Neural progenitor cell (in vitro differentiated cells): ENCODE measurements around the gene ZBTB7B. TPM values are rescaled to one million over a fixed set of nuclear protein-coding genes. Genes with fewer than 3 reads are reported as not detected.
"Not testable (repeated sequence)": the region's sequence is repeated elsewhere in the genome, so short reads cannot be mapped to it uniquely, and the experiment has no call there.

ENCODE experiments used
- DNase-seq: peaks from one replicate; pipeline ENCODE4 v3.0.0-alpha.2; 2016; ENCODE audit warnings: low spot score
- H2AFZ ChIP-seq: fragments of 200-600 bp; sonication (generic); replicated peaks from 2 replicates; pipeline ENCODE4 v1.6.1; 2016; ENCODE audit warnings: antibody characterized with exemption
- H3F3A ChIP-seq: fragments of 200-600 bp; sonication (generic); 2 replicates; pipeline ENCODE4 v1.6.1; 2016; ENCODE audit warnings: antibody characterized with exemption, low read depth
- H3K27ac ChIP-seq: fragments of 200-600 bp; sonication (generic); 2 replicates; pipeline ENCODE4 v1.5.1; 2016; ENCODE audit warnings: mild to moderate bottlenecking
- H3K27me3 ChIP-seq: fragments of 200-600 bp; sonication (generic); 2 replicates; pipeline ENCODE4 v1.6.1; 2016; ENCODE audit warnings: mild to moderate bottlenecking, moderate library complexity
- H3K36me3 ChIP-seq: fragments of 200-600 bp; sonication (generic); 2 replicates; pipeline ENCODE4 v1.5.1; 2016
- H3K4me1 ChIP-seq: fragments of 200-600 bp; sonication (generic); 2 replicates; pipeline ENCODE4 v1.6.1; 2016; ENCODE audit warnings: mixed run types
- H3K4me2 ChIP-seq: fragments of 200-600 bp; sonication (generic); 2 replicates; pipeline ENCODE4 v1.6.1; 2016
- H3K4me3 ChIP-seq: fragments of 200-600 bp; sonication (generic); 2 replicates; pipeline ENCODE4 v1.5.1; 2016
- H3K79me2 ChIP-seq: fragments of 200-600 bp; sonication (generic); 2 replicates; pipeline ENCODE4 v1.6.1; 2016; ENCODE audit warnings: low read depth
- H3K9ac ChIP-seq: fragments of 200-600 bp; sonication (generic); 2 replicates; pipeline ENCODE4 v1.6.1; 2016
- H3K9me3 ChIP-seq: fragments of 200-600 bp; sonication (generic); 2 replicates; pipeline ENCODE4 v1.5.1; 2016; ENCODE audit warnings: low read depth
- H4K20me1 ChIP-seq: fragments of 200-600 bp; sonication (generic); 2 replicates; pipeline ENCODE4 v1.6.1; 2016; ENCODE audit warnings: low read depth
- H3K27ac Mint-ChIP-seq: 3 replicates; pipeline ENCODE4 v1.8.0; 2021; ENCODE audit warnings: mixed read lengths
- H3K27me3 Mint-ChIP-seq: 2 replicates; pipeline ENCODE4 v1.8.0; 2022; ENCODE audit warnings: low read depth, mild to moderate bottlenecking, inconsistent platforms, moderate library complexity, mixed read lengths; ENCODE audit not compliant: insufficient read depth
- H3K36me3 Mint-ChIP-seq: 3 replicates; pipeline ENCODE4 v1.8.0; 2021; ENCODE audit warnings: mixed read lengths
- H3K4me1 Mint-ChIP-seq: 3 replicates; pipeline ENCODE4 v1.8.0; 2021; ENCODE audit warnings: mixed read lengths
- H3K4me3 Mint-ChIP-seq: 3 replicates; pipeline ENCODE4 v1.8.0; 2021; ENCODE audit warnings: mild to moderate bottlenecking, moderate library complexity, mixed read lengths
- H3K9me3 Mint-ChIP-seq: 3 replicates; pipeline ENCODE4 v1.8.0; 2020; ENCODE audit warnings: mixed read lengths
- EZH2 ChIP-seq: fragments of 200-600 bp; sonication (generic); IDR thresholded peaks from 2 replicates; pipeline ENCODE4 v1.6.1; 2017; ENCODE audit warnings: antibody characterized with exemption, mild to moderate bottlenecking, moderate library complexity
- EZH2phosphoT487 ChIP-seq: fragments of 200-600 bp; sonication (generic); IDR thresholded peaks from 2 replicates; pipeline ENCODE4 v1.6.1; 2017; ENCODE audit warnings: antibody characterized with exemption
- total RNA-seq: library from RNA; depleted of rRNA; stranded (reverse); fragments of >200 nt; gene quantifications from 2 replicates; pipeline ENCODE4 v1.2.3, GENCODE V29; 2015; ENCODE audit warnings: low replicate concordance
- TF ChIP-seq, protein P1 (sequence below): fragments of 200-600 bp; sonication (generic); IDR thresholded peaks from 2 replicates; pipeline ENCODE4 v1.5.1; 2017; ENCODE audit warnings: antibody characterized with exemption, mild to moderate bottlenecking

Gene ZBTB7B
- total RNA-seq, 1 donor from 2014 or later = 4.7 TPM

DNA sequence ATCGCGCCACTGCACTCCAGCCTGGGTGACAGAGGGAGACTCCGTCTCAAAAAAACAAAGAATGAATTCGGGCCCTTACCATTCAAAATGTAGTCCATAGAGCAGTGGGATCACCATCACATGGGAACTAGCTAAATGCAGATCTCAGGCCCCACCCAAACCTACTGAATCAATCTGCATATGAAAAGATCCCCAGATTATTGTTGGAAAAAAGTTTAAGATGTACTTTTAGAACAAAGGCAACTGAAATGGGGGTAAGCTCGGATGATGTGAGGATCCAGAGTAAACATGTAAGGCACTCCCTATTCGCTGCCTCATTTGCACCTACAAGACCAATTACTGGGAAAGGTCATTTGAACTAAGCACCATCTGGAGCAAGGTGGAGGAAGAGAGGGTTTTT is 20.3 kb upstream of the ZBTB7B start:
- peaks cover 92% of the 10 kb centered on the region for H3K79me2 ChIP-seq

DNA sequence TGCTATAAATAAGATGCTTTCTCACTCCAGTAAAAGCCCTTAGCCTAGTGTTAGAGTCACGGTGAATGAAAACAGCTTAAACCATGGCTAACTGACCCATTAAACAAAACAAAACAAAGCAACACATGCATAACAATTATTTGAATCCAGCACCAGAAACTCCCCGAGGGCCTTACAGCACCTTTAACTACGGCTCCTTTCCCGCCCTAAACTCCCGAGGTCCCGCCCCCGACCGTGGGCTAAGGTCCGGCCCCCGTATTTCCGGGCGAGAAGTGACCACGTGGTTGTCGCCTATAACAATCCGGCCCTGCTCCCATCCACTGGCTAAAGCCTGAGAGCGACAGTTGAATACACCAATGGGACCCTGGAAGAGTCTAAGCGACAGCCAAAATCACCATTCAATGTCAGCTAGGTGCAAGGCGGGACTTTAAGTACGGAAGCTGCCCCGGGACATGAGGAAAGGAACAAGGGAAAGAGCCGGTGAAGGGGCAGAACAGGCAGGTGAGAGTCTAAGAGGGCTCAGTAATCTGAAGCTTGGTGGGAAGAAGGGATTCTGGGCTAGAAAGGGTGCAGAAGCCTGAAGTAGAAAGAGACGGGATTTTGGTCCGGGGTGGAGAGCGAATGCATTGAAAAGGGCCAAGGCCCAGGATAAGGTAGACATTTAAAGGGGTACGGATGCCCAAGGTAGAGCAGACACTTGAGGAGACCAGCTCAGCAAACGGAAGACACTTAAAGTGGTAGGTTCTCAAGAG is 19.5 kb upstream of the ZBTB7B start, which contains the start of gene FLAD1:
TSS of gene FLAD1 (plus strand) at position 448 of the 752 bp plus-strand sequence. CDS start 351 bp downstream, outside the sequence.
- no peak within 1 kb of the TSS for H2AFZ ChIP-seq

More for the DNA sequence above, 20.3 kb upstream of the ZBTB7B start:
- Histone ChIP-seq H3K27me3 (no peaks in the 10 kb centered on the region), H4K20me1 (peaks cover 10% of the 10 kb centered on the region), H3K4me2 (peak overlapping the region; percentile 80), H3K9ac (peak overlapping the region; percentile 7), H3K27ac (no peak overlapping the region), H3F3A (peaks cover 39% of the 10 kb centered on the region), H3K9me3 (no peaks in the 10 kb centered on the region), H3K4me1 (peaks cover 15% of the 10 kb centered on the region), H3K36me3 (peaks cover 14% of the 10 kb centered on the region), H2AFZ (no peak overlapping the region), H3K4me3 (peak overlapping the region; percentile 87)
- Mint-ChIP-seq H3K27ac (no peak overlapping the region), H3K4me1 (peaks cover 10% of the 10 kb centered on the region), H3K9me3 (no peaks in the 10 kb centered on the region), H3K36me3 (peaks cover 14% of the 10 kb centered on the region), H3K4me3 (no peak overlapping the region), H3K27me3 (peaks cover 4% of the 10 kb centered on the region)
- DNase-seq = no peak
- TF ChIP-seq EZH2 (no peak), EZH2phosphoT487 (no peak)
- TF ChIP-seq, protein P1, sequence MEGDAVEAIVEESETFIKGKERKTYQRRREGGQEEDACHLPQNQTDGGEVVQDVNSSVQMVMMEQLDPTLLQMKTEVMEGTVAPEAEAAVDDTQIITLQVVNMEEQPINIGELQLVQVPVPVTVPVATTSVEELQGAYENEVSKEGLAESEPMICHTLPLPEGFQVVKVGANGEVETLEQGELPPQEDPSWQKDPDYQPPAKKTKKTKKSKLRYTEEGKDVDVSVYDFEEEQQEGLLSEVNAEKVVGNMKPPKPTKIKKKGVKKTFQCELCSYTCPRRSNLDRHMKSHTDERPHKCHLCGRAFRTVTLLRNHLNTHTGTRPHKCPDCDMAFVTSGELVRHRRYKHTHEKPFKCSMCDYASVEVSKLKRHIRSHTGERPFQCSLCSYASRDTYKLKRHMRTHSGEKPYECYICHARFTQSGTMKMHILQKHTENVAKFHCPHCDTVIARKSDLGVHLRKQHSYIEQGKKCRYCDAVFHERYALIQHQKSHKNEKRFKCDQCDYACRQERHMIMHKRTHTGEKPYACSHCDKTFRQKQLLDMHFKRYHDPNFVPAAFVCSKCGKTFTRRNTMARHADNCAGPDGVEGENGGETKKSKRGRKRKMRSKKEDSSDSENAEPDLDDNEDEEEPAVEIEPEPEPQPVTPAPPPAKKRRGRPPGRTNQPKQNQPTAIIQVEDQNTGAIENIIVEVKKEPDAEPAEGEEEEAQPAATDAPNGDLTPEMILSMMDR = no peak

DNA sequence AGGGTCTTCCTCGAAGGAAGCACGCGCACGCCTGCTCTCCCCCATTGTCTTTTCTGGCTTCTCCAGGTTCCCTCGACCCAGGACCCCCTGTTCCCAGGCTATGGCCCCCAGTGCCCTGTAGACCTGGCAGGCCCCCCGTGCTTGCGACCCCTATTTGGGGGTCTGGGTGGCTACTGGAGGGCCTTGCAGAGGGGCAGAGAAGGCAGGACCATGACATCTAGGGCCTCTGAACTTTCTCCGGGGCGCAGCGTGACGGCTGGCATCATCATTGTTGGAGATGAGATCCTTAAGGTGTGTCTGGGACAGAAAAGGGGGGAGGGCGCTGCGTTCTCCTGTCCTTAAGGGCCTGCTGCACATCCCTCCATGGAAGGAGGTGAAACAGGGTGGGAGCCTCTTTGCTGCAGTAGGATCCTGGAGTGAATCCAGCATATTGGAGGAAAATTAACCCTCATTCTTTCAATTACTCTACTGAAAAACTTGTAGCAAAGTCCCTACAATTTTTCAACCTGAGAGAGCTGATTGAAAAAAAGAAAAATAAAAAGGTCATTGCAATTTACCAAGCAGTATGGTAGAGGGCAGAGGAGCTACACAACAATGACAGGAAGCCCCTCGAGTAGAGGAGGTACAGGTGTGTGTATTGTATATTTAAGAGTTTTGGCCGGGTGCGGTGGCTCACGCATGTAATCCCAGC is 18.7 kb upstream of the ZBTB7B start:
- Histone ChIP-seq H3F3A (peaks cover 34% of the 10 kb centered on the region), H4K20me1 (peaks cover 13% of the 10 kb centered on the region), H3K36me3 (peaks cover 7% of the 10 kb centered on the region), H3K27ac (no peak overlapping the region), H3K27me3 (no peaks in the 10 kb centered on the region), H3K4me2 (peak overlapping the region; percentile 97), H3K9me3 (no peaks in the 10 kb centered on the region), H3K4me3 (peak overlapping the region; percentile 87), H2AFZ (no peak overlapping the region), H3K9ac (peak overlapping the region; percentile 91), H3K79me2 (peaks cover 96% of the 10 kb centered on the region), H3K4me1 (peaks cover 15% of the 10 kb centered on the region)
- H3K36me3 Mint-ChIP-seq = peaks cover 17% of the 10 kb centered on the region
- H3K9me3 Mint-ChIP-seq = no peaks in the 10 kb centered on the region
- H3K4me1 Mint-ChIP-seq = peaks cover 8% of the 10 kb centered on the region
- H3K4me3 Mint-ChIP-seq = no peak overlapping the region
- H3K27ac Mint-ChIP-seq = peak overlapping the region; percentile 31
- peaks cover 5% of the 10 kb centered on the region for H3K27me3 Mint-ChIP-seq
- DNase-seq = no peak
- TF ChIP-seq EZH2 (no peak), EZH2phosphoT487 (no peak)
- TF ChIP-seq, protein P1 = no peak

More for the DNA sequence above, 19.5 kb upstream of the ZBTB7B start, which contains the start of gene FLAD1:
- Histone ChIP-seq H3F3A (peaks cover 38% of the 10 kb centered on the region), H3K4me2 (peak within 1 kb of the TSS; percentile 97), H3K9me3 (no peaks in the 10 kb centered on the region), H3K79me2 (peaks cover 92% of the 10 kb centered on the region), H3K4me1 (peaks cover 15% of the 10 kb centered on the region), H3K4me3 (peak within 1 kb of the TSS; percentile 87), H3K9ac (peak within 1 kb of the TSS; percentile 91), H3K27me3 (no peaks in the 10 kb centered on the region), H3K27ac (no peak within 1 kb of the TSS), H3K36me3 (peaks cover 9% of the 10 kb centered on the region), H4K20me1 (peaks cover 8% of the 10 kb centered on the region)
- no peaks in the 10 kb centered on the region for H3K9me3 Mint-ChIP-seq
- peak within 1 kb of the TSS; percentile 31 for H3K27ac Mint-ChIP-seq
- no peak within 1 kb of the TSS for H3K4me3 Mint-ChIP-seq
- TF ChIP-seq EZH2 (no peak), EZH2phosphoT487 (no peak)
- TF ChIP-seq, protein P1 = no peak
- H3K4me1 Mint-ChIP-seq = peaks cover 7% of the 10 kb centered on the region
- peaks cover 13% of the 10 kb centered on the region for H3K36me3 Mint-ChIP-seq
- DNase-seq = peak; percentile 100
- H3K27me3 Mint-ChIP-seq = peaks cover 4% of the 10 kb centered on the region

DNA sequence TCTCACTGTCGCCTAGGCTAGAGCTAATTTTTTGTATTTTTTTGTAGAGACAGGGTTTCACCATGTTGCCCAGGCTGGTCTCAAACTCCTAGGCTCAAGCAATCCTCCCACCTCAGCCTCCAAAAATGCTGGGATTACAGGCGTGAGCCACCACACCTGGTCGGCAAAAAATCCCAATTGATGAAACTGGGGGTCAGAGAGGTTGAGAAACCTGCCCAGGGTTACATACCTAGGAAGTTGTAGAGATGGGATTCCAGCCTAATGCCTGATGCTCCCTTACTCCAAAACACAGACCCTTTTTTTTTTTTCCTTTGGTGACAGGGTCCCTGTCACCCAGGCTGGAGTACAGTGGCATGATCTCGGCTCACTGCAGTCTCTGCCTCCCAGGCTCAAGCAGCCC is 15.9 kb upstream of the ZBTB7B start:
- not testable (repeated sequence) for H3K4me1 Mint-ChIP-seq, H2AFZ ChIP-seq, H3K9me3 ChIP-seq, H3K9me3 Mint-ChIP-seq, H3K36me3 ChIP-seq, H3K4me2 ChIP-seq, H3K27ac ChIP-seq, H3K27me3 Mint-ChIP-seq, H3K27ac Mint-ChIP-seq, H3K27me3 ChIP-seq, H3K4me3 ChIP-seq, H3K4me3 Mint-ChIP-seq, H3K9ac ChIP-seq, DNase-seq
- H3K4me1 ChIP-seq = peaks cover 15% of the 10 kb centered on the region
- peaks cover 25% of the 10 kb centered on the region for H4K20me1 ChIP-seq
- H3K79me2 ChIP-seq = peaks cover 74% of the 10 kb centered on the region
- peaks cover 11% of the 10 kb centered on the region for H3K36me3 Mint-ChIP-seq
- peaks cover 15% of the 10 kb centered on the region for H3F3A ChIP-seq
